Progenitor cell of endocrine pancreas (in vitro differentiated cells): Measurements from ENCODE around the gene GUCY1A2. TPM values are rescaled to one million over a fixed set of nuclear protein-coding genes. Genes with fewer than 3 reads are reported as not detected.

Experiments used
- DNase-seq: peaks from one replicate; pipeline ENCODE4 v3.0.0; 2021; ENCODE audit warnings: low spot score; ENCODE audit not compliant: unreplicated experiment
- H3K27ac Mint-ChIP-seq: 2 replicates; pipeline ENCODE4 v1.8.0; 2021; ENCODE audit warnings: mild to moderate bottlenecking, moderate library complexity, mixed read lengths
- H3K27me3 Mint-ChIP-seq: 2 replicates; pipeline ENCODE4 v1.8.0; 2021; ENCODE audit warnings: mixed read lengths
- H3K36me3 Mint-ChIP-seq: 2 replicates; pipeline ENCODE4 v1.8.0; 2022; ENCODE audit warnings: mixed read lengths; ENCODE audit not compliant: insufficient read depth
- H3K4me1 Mint-ChIP-seq: 2 replicates; pipeline ENCODE4 v1.8.0; 2021; ENCODE audit warnings: low read depth, mixed read lengths
- H3K4me3 Mint-ChIP-seq: 2 replicates; pipeline ENCODE4 v1.8.0; 2021; ENCODE audit warnings: low read depth, mild to moderate bottlenecking, moderate library complexity, mixed read lengths
- H3K9me3 Mint-ChIP-seq: 2 replicates; pipeline ENCODE4 v1.8.0; 2021; ENCODE audit warnings: low read depth, mixed read lengths
- CTCF ChIP-seq: fragments of 200-600 bp; sonication (generic); IDR thresholded peaks from one replicate; pipeline ENCODE4 v1.5.0; 2021; ENCODE audit warnings: antibody characterized with exemption, mild to moderate bottlenecking; ENCODE audit not compliant: unreplicated experiment
- total RNA-seq: library from RNA; stranded (reverse); gene quantifications from 2 replicates; pipeline ENCODE4 v1.2.1, GENCODE V29; 2021

GUCY1A2 gene
- total RNA-seq, 1 donor from 2014 or later, result 38.5 TPM

- no peaks in the 10 kb centered on the region for H3K9me3 Mint-ChIP-seq
- no peak overlapping the region for H3K4me3 Mint-ChIP-seq
- no peak overlapping the region for H3K27ac Mint-ChIP-seq
- no peak for TF ChIP-seq CTCF
- DNase-seq, result no peak
- peaks cover 2% of the 10 kb centered on the region for H3K36me3 Mint-ChIP-seq
- no peaks in the 10 kb centered on the region for H3K27me3 Mint-ChIP-seq
- peaks cover 4% of the 10 kb centered on the region for H3K4me1 Mint-ChIP-seq
Observed at GRCh38 chr11:106724293-106724892, 293.9 kb downstream of the GUCY1A2 start.

GRCh38 chr11:106723071-106723470 is 295.2 kb downstream of the GUCY1A2 start:
- Mint-ChIP-seq H3K27me3 (no peaks in the 10 kb centered on the region), H3K36me3 (peaks cover 2% of the 10 kb centered on the region), H3K4me3 (no peak overlapping the region), H3K4me1 (peaks cover 4% of the 10 kb centered on the region), H3K27ac (no peak overlapping the region), H3K9me3 (no peaks in the 10 kb centered on the region)
- no peak for TF ChIP-seq CTCF
- no peak for DNase-seq

GRCh38 chr11:106717222-106717621 is 301.1 kb downstream of the GUCY1A2 start:
- Mint-ChIP-seq H3K27ac (no peak overlapping the region), H3K9me3 (no peaks in the 10 kb centered on the region), H3K4me3 (no peak overlapping the region), H3K27me3 (no peaks in the 10 kb centered on the region), H3K4me1 (peaks cover 15% of the 10 kb centered on the region), H3K36me3 (peaks cover 3% of the 10 kb centered on the region)
- no peak for DNase-seq
- TF ChIP-seq CTCF, result no peak

GRCh38 chr11:106714199-106714598 is 304.1 kb downstream of the GUCY1A2 start:
- H3K4me3 Mint-ChIP-seq, result no peak overlapping the region
- H3K4me1 Mint-ChIP-seq, result peaks cover 15% of the 10 kb centered on the region
- no peaks in the 10 kb centered on the region for H3K9me3 Mint-ChIP-seq
- no peaks in the 10 kb centered on the region for H3K27me3 Mint-ChIP-seq
- H3K27ac Mint-ChIP-seq, result no peak overlapping the region
- no peak for DNase-seq
- TF ChIP-seq CTCF, result no peak
- H3K36me3 Mint-ChIP-seq, result peaks cover 3% of the 10 kb centered on the region

- no peak for TF ChIP-seq CTCF
- DNase-seq, result no peak
- Mint-ChIP-seq H3K4me1 (peaks cover 2% of the 10 kb centered on the region), H3K4me3 (no peak overlapping the region), H3K27ac (no peak overlapping the region), H3K36me3 (peaks cover 5% of the 10 kb centered on the region), H3K27me3 (no peaks in the 10 kb centered on the region), H3K9me3 (no peaks in the 10 kb centered on the region)
Observed at GRCh38 chr11:106708348-106708747, 309.9 kb downstream of the GUCY1A2 start.
